ENCODE data around the gene WDR18. TPM values are rescaled to one million over a fixed set of nuclear protein-coding genes. Genes with fewer than 3 reads are reported as not detected.
A peak's percentile ranks its signal among the peaks of the same experiment; 100 is the strongest.

WDR18 gene
- total RNA-seq, 1 experiment from 2014 or later = 124 TPM

- Histone ChIP-seq H3K9me3 (ENCODE audit: control insufficient read depth in 1 of 2, insufficient read depth in 1 of 2, low read depth in 1 of 2, low read length in 2 of 2) (no peaks in the 10 kb centered on the region), H4K20me1 (ENCODE audit: insufficient read depth) (no peaks in the 10 kb centered on the region), H3K79me2 (ENCODE audit: insufficient read depth, low read length) (peaks cover 41% of the 10 kb centered on the region), H3K36me3 (ENCODE audit: control insufficient read depth in 1 of 2, insufficient read depth in 2 of 2, low read length in 2 of 2) (peaks cover 7 to 11% of the 10 kb centered on the region in 2 experiments; a peak in 3 of 4 replicates), H3K4me2 (ENCODE audit: low read length) (peak within 1 kb of the TSS; percentile 96), H3K27me3 (ENCODE audit: insufficient read depth, low read length) (no peaks in the 10 kb centered on the region), H3K27ac (ENCODE audit: low read depth, low read length) (peak within 1 kb of the TSS; percentile 99), H3K4me1 (ENCODE audit: control insufficient read depth in 1 of 2, insufficient read depth in 2 of 2, low read length in 2 of 2) (peaks cover 29 to 47% of the 10 kb centered on the region in 2 experiments), H3K9me2 (ENCODE audit: insufficient read depth) (no peaks in the 10 kb centered on the region), H2AFZ (ENCODE audit: low read depth, low read length, poor library complexity, severe bottlenecking) (peak within 1 kb of the TSS; percentile 5), H3K4me3 (replicated peaks in 1 of 2; ENCODE audit: low read depth in 1 of 2, low read length in 2 of 2) (peak within 1 kb of the TSS; percentile 95 to 99), H3K9ac (ENCODE audit: low read length) (peak within 1 kb of the TSS; percentile 98)
- DNase-seq (ENCODE audit: low read depth, low spot score) = no peak
- intact Hi-C loops (cut with micrococcal nuclease) = loop anchor here (2.0 to 10.0 kb wide), 3 partner anchors 15 to 219 kb away; partner anchors contain the start of genes ABCA7, ATP5F1D, GPX4 and MIDN
- RAD21 ChIA-PET (ENCODE audit: low non-redundant PET in 1 of 2, low total read pairs in 2 of 2, uncharacterized antibody in 2 of 2, unreplicated experiment in 2 of 2) = interaction anchor here (0.6 to 1.5 kb wide), 5 partner anchors 15 to 243 kb away, joined by 3 to 7 read pairs (median 3); partner anchors contain the start of gene CIRBP (in 1 of the 2)
- ATAC-seq = peak; percentile 70
- POLR2A ChIA-PET = interaction anchor here (0.7 to 7.3 kb wide), 9 partner anchors 14 to 243 kb away, joined by 3 to 85 read pairs (median 3); partner anchors contain the start of genes ABCA7, CIRBP and WDR18
- TF ChIP-seq EZH2 (IDR thresholded peaks at IDR 0.05) (no peak), ATF3 (IDR thresholded peaks at IDR 0.05) (no peak), JUND (IDR thresholded peaks at IDR 0.05) (no peak), YY1 (IDR thresholded peaks at IDR 0.05; ENCODE audit: extremely low read depth, insufficient replicate concordance, low read depth, low read length) (no peak), EGR1 (IDR thresholded peaks at IDR 0.05; ENCODE audit: low read depth) (peak; percentile 72), FOSL1 (IDR thresholded peaks at IDR 0.05; ENCODE audit: low read depth) (no peak), ZFX (IDR thresholded peaks at IDR 0.05) (no peak), EZH2phosphoT487 (IDR thresholded peaks at IDR 0.05; ENCODE audit: borderline replicate concordance) (no peak), POLR2AphosphoS5 (IDR thresholded peaks at IDR 0.05; ENCODE audit: low read depth, low read length) (peak; percentile 71), SIN3A (IDR thresholded peaks at IDR 0.05; ENCODE audit: low read depth) (no peak; the same call in 1 of the 2 replicates), SP1 (IDR thresholded peaks at IDR 0.05; ENCODE audit: low read depth) (peak; percentile 21; the same call in 1 of the 2 replicates), SRF (IDR thresholded peaks at IDR 0.05; ENCODE audit: low read depth) (peak; percentile 99), ELF1 (IDR thresholded peaks at IDR 0.05; ENCODE audit: borderline replicate concordance, low read depth) (no peak), REST (IDR thresholded peaks at IDR 0.05; ENCODE audit: low read depth) (no peak), ZNF274 (IDR thresholded peaks at IDR 0.05; ENCODE audit: low read depth, low read length) (no peak)
- BruUV-seq (replicated peaks) = no TSS peak
- CTCF ChIA-PET = interaction anchor here (1.0 to 2.9 kb wide), 4 partner anchors 17 to 240 kb away, joined by 3 to 9 read pairs (median 4); no protein-coding TSS in a partner anchor
Measured at GRCh38 chr19:1025960-1026782, 42.0 kb downstream of the WDR18 start, which contains the start of gene CNN2. Gene CNN2, plus strand, starts transcription at chr19:1026608. Its CDS starts 54 bp downstream, at chr19:1026662.

All from HCT116 (cell line).